SK-N-SH treated with all-trans-retinoic acid at 6 μM for 48 hours (cell line): Measurements from ENCODE around the gene STX18.

Source experiments
- ESRRG ChIP-seq: fragments of 250-450 bp; sonication (Bioruptor Pico); IDR thresholded peaks from 2 replicates; pipeline ENCODE4 v1.6.1; 2021; ENCODE audit warnings: mild to moderate bottlenecking
- ISL1 ChIP-seq: fragments of 250-450 bp; sonication (Bioruptor Pico); IDR thresholded peaks from 2 replicates; pipeline ENCODE4 v2.1.2; 2022; ENCODE audit warnings: mild to moderate bottlenecking, moderate library complexity
- PPARA ChIP-seq: fragments of 250-450 bp; sonication (Bioruptor Pico); IDR thresholded peaks from 2 replicates; pipeline ENCODE4 v1.5.0; 2020; ENCODE audit warnings: mild to moderate bottlenecking, borderline replicate concordance
- RARB ChIP-seq: fragments of 250-450 bp; sonication (Bioruptor Pico); IDR thresholded peaks from 2 replicates; pipeline ENCODE4 v1.8.0; 2021; ENCODE audit warnings: mild to moderate bottlenecking, moderate library complexity
- TCF4 ChIP-seq: fragments of 250-450 bp; sonication (Bioruptor Pico); IDR thresholded peaks from 2 replicates; pipeline ENCODE4 v1.8.0; 2021; ENCODE audit warnings: mild to moderate bottlenecking, moderate library complexity, borderline replicate concordance
- ZC3H10 ChIP-seq: fragments of 250-450 bp; sonication (Bioruptor Pico); IDR thresholded peaks from 2 replicates; pipeline ENCODE4 v1.5.1; 2021; ENCODE audit warnings: mild to moderate bottlenecking, moderate library complexity
- ZNF565 ChIP-seq: fragments of 450-650 bp; formaldehyde crosslinking; conservative IDR thresholded peaks from 2 replicates; pipeline ENCODE4 v1.5.0; 2020; ENCODE audit warnings: low read depth, mild to moderate bottlenecking, moderate library complexity
- ZNF70 ChIP-seq: fragments of 450-650 bp; formaldehyde crosslinking; IDR thresholded peaks from 2 replicates; pipeline ENCODE4 v1.5.0; 2020; ENCODE audit warnings: mild to moderate bottlenecking, moderate library complexity

DNA sequence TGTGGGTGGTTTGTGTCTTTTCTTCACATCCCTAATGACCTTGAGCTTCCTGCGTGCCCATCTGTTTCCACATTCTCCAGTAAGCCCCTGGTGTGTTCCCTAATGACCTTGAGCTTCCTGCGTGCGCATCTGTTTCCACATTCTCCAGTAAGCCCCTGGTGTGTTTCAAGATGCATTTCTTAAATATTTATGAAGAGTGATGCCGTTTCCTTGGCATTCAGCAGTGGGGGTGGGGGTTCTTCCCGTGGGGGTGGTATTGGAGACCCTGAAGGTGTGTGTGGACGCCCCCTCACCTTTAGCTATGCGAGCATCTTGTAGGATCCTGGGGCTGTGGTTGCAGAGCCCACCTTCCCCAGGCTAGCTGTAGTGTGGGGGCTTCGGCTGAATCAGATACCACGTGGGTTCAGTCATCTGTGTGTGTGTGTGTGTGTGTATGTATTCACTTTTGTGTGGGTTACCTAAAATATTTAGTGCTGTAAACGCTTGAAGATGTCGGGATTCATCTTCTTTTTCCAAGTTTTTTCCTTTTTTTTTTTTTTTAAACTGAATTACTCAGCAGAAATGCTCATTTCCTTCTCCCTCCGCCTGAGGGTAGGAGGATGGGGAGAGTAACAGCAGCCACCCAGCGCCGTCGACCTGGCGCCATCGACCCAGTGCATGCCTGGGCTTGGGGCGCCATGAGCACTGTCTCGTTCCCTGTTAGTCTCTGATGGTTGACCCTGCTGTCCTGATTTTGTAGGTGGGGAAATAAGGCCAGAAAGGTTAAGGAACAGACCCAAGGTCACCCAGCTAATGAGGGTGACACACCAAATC, 145.0 kb downstream of the STX18 start:
- no peak for TF ChIP-seq ESRRG
- TF ChIP-seq ISL1 (CRISPR knock-in tag) = no peak
- TF ChIP-seq PPARA (CRISPR knock-in tag) = no peak
- no peak for TF ChIP-seq ZNF565
- no peak for TF ChIP-seq TCF4
- TF ChIP-seq ZNF70 (CRISPR knock-in tag) = no peak
- TF ChIP-seq ZC3H10 (CRISPR knock-in tag) = no peak
- no peak for TF ChIP-seq RARB (CRISPR knock-in tag)
